AG09319 (cell line): ENCODE results near the gene SLC39A13.

Experiments
- DNase-seq: peaks from one replicate; pipeline ENCODE4 v3.0.0-alpha.2; 2010; ENCODE audit warnings: low read depth; ENCODE audit errors: extremely low read depth
- CTCF ChIP-seq: IDR thresholded peaks from 2 replicates; pipeline ENCODE4 v1.5.1; 2011; ENCODE audit warnings: low read depth, mild to moderate bottlenecking, inconsistent platforms, low read length, moderate library complexity

Gene SLC39A13

GRCh38 chr11:47396049-47396320, 12.4 kb upstream of the SLC39A13 start:
- DNase-seq, result no peak

GRCh38 chr11:47398011-47398410, 10.4 kb upstream of the SLC39A13 start:
- DNase-seq, result no peak
- TF ChIP-seq CTCF, result no peak

More at GRCh38 chr11:47396049-47396320, 12.4 kb upstream of the SLC39A13 start:
- no peak for TF ChIP-seq CTCF

- TF ChIP-seq CTCF, result no peak
- no peak for DNase-seq
Measured at GRCh38 chr11:47398551-47398950, 9.8 kb upstream of the SLC39A13 start.

GRCh38 chr11:47399860-47400767, 8.3 kb upstream of the SLC39A13 start:
- DNase-seq, result no peak
- no peak for TF ChIP-seq CTCF

- DNase-seq, result no peak
- no peak for TF ChIP-seq CTCF
Measured at GRCh38 chr11:47400768-47401279, 7.6 kb upstream of the SLC39A13 start.

GRCh38 chr11:47403135-47403534, 5.3 kb upstream of the SLC39A13 start:
- DNase-seq, result no peak
- no peak for TF ChIP-seq CTCF

- TF ChIP-seq CTCF, result no peak
- no peak for DNase-seq
Measured at GRCh38 chr11:47403571-47403970, 4.8 kb upstream of the SLC39A13 start.
